C4-2B (cell line): Measurements from ENCODE around the gene PML.

ENCODE experiments used
- ZFX ChIP-seq: fragments of 450-650 bp; IDR thresholded peaks from 2 replicates; pipeline ENCODE4 v1.6.1; 2017
- TF ChIP-seq, protein P1 (sequence below): fragments of 450-650 bp; conservative IDR thresholded peaks from 2 replicates; pipeline ENCODE4 v1.5.1; 2017; ENCODE audit warnings: mild to moderate bottlenecking

DNA sequence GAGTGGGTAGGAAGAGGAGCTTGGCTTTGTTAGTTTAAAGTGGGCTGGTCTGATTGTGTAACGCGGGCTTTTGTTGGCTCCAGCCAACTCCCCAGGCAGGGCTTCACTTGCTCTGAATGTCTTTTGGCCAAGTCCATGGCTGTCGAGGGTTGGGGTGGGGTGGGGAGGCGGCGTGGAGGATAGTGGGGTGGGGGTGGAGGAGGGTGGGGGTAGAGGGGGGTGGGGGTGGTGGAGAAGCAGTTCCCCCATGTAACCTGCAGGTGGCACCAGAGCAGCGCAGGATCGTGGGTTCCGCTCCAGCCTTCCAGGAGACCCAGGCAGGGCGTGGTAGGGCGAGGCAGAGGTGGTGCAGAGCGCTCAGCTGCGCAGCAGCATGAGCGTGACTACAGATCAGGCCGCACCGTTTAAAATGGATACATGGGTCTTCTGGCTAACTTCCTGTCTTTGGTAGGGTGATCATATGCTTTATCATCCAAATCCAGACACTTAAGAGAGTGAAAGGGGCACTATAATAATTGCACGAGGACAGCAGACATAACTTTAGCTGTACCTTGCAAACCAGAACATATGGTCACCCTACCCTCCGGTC, 59.5 kb downstream of the PML start:
- TF ChIP-seq, protein P1, sequence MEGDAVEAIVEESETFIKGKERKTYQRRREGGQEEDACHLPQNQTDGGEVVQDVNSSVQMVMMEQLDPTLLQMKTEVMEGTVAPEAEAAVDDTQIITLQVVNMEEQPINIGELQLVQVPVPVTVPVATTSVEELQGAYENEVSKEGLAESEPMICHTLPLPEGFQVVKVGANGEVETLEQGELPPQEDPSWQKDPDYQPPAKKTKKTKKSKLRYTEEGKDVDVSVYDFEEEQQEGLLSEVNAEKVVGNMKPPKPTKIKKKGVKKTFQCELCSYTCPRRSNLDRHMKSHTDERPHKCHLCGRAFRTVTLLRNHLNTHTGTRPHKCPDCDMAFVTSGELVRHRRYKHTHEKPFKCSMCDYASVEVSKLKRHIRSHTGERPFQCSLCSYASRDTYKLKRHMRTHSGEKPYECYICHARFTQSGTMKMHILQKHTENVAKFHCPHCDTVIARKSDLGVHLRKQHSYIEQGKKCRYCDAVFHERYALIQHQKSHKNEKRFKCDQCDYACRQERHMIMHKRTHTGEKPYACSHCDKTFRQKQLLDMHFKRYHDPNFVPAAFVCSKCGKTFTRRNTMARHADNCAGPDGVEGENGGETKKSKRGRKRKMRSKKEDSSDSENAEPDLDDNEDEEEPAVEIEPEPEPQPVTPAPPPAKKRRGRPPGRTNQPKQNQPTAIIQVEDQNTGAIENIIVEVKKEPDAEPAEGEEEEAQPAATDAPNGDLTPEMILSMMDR: peak; percentile 85
- no peak for TF ChIP-seq ZFX
